Measurements from ENCODE around the gene MAP6D1.
A peak's percentile ranks its signal among the peaks of the same experiment; 100 is the strongest.

The MAP6D1 gene

DNA sequence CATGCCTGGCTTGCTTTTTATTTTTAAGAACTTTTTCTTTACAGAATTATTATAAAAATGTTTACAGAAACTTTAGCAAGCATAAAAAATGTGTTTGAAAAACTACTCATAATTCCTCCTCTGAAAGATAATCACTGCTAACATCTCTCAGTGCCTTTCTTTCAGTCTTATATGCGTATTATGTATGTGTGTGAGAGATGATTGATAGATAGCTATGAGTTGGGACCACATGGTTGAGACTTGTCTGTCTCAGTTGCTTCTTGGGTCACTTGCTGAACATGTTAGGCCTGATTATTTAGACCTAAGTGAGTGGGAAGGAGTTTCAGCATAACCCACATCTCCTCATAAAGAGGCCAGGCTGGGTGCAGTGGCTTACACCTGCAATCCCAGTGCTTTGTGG, 11.1 kb downstream of the MAP6D1 start:
- H3K9me3 Mint-ChIP-seq = no peaks in the 10 kb centered on the region
- H3K27ac Mint-ChIP-seq = peak overlapping the region; percentile 13
- peaks cover 11% of the 10 kb centered on the region for H3K4me1 Mint-ChIP-seq
- H3K4me3 Mint-ChIP-seq = no peak overlapping the region
- H3K27me3 Mint-ChIP-seq = no peaks in the 10 kb centered on the region
- H3K36me3 Mint-ChIP-seq = peaks cover 3% of the 10 kb centered on the region

GRCh38 chr3:183812761-183813445, 12.5 kb downstream of the MAP6D1 start:
- Mint-ChIP-seq H3K27ac (no peak overlapping the region), H3K9me3 (no peaks in the 10 kb centered on the region), H3K27me3 (no peaks in the 10 kb centered on the region), H3K4me3 (no peak overlapping the region), H3K4me1 (peaks cover 11% of the 10 kb centered on the region), H3K36me3 (peaks cover 3% of the 10 kb centered on the region)

- Mint-ChIP-seq H3K4me1 (peaks cover 11% of the 10 kb centered on the region), H3K27me3 (no peaks in the 10 kb centered on the region), H3K4me3 (no peak overlapping the region), H3K9me3 (no peaks in the 10 kb centered on the region), H3K27ac (no peak overlapping the region), H3K36me3 (peaks cover 7% of the 10 kb centered on the region)
Observed at GRCh38 chr3:183811638-183812037, 13.7 kb downstream of the MAP6D1 start.

- Mint-ChIP-seq H3K27ac (peak overlapping the region; percentile 37), H3K27me3 (no peaks in the 10 kb centered on the region), H3K4me1 (peaks cover 8% of the 10 kb centered on the region), H3K9me3 (no peaks in the 10 kb centered on the region), H3K4me3 (no peak overlapping the region), H3K36me3 (peaks cover 6% of the 10 kb centered on the region)
Observed at GRCh38 chr3:183810643-183811594, 14.5 kb downstream of the MAP6D1 start.

GRCh38 chr3:183809270-183809669, 16.1 kb downstream of the MAP6D1 start:
- H3K4me3 Mint-ChIP-seq = no peak overlapping the region
- no peak overlapping the region for H3K27ac Mint-ChIP-seq
- no peaks in the 10 kb centered on the region for H3K9me3 Mint-ChIP-seq
- H3K4me1 Mint-ChIP-seq = no peaks in the 10 kb centered on the region
- H3K27me3 Mint-ChIP-seq = no peaks in the 10 kb centered on the region
- H3K36me3 Mint-ChIP-seq = peaks cover 6% of the 10 kb centered on the region

- peaks cover 6% of the 10 kb centered on the region for H3K36me3 Mint-ChIP-seq
- H3K27ac Mint-ChIP-seq = no peak overlapping the region
- no peaks in the 10 kb centered on the region for H3K4me1 Mint-ChIP-seq
- H3K9me3 Mint-ChIP-seq = no peaks in the 10 kb centered on the region
- no peak overlapping the region for H3K4me3 Mint-ChIP-seq
- no peaks in the 10 kb centered on the region for H3K27me3 Mint-ChIP-seq
Observed at GRCh38 chr3:183808355-183808754, 17.0 kb downstream of the MAP6D1 start.

- no peaks in the 10 kb centered on the region for H3K4me1 Mint-ChIP-seq
- H3K9me3 Mint-ChIP-seq = no peaks in the 10 kb centered on the region
- H3K27ac Mint-ChIP-seq = no peak overlapping the region
- H3K4me3 Mint-ChIP-seq = no peak overlapping the region
- H3K36me3 Mint-ChIP-seq = peaks cover 6% of the 10 kb centered on the region
- no peaks in the 10 kb centered on the region for H3K27me3 Mint-ChIP-seq
Observed at GRCh38 chr3:183807881-183808280, 17.5 kb downstream of the MAP6D1 start.

- Mint-ChIP-seq H3K9me3 (no peaks in the 10 kb centered on the region), H3K4me3 (no peak overlapping the region), H3K27me3 (no peaks in the 10 kb centered on the region), H3K4me1 (no peaks in the 10 kb centered on the region), H3K36me3 (peaks cover 6% of the 10 kb centered on the region), H3K27ac (no peak overlapping the region)
Observed at GRCh38 chr3:183807209-183807728, 18.1 kb downstream of the MAP6D1 start.

- no peaks in the 10 kb centered on the region for H3K4me1 Mint-ChIP-seq
- H3K27me3 Mint-ChIP-seq = no peaks in the 10 kb centered on the region
- peaks cover 19% of the 10 kb centered on the region for H3K36me3 Mint-ChIP-seq
- no peak overlapping the region for H3K4me3 Mint-ChIP-seq
- H3K9me3 Mint-ChIP-seq = no peaks in the 10 kb centered on the region
- H3K27ac Mint-ChIP-seq = no peak overlapping the region
Observed at GRCh38 chr3:183802989-183803388, 22.4 kb downstream of the MAP6D1 start.

GRCh38 chr3:183801601-183802000, 23.8 kb downstream of the MAP6D1 start:
- Mint-ChIP-seq H3K27ac (no peak overlapping the region), H3K9me3 (no peaks in the 10 kb centered on the region), H3K4me3 (no peak overlapping the region), H3K27me3 (no peaks in the 10 kb centered on the region), H3K36me3 (peaks cover 15% of the 10 kb centered on the region), H3K4me1 (no peaks in the 10 kb centered on the region)

DNA sequence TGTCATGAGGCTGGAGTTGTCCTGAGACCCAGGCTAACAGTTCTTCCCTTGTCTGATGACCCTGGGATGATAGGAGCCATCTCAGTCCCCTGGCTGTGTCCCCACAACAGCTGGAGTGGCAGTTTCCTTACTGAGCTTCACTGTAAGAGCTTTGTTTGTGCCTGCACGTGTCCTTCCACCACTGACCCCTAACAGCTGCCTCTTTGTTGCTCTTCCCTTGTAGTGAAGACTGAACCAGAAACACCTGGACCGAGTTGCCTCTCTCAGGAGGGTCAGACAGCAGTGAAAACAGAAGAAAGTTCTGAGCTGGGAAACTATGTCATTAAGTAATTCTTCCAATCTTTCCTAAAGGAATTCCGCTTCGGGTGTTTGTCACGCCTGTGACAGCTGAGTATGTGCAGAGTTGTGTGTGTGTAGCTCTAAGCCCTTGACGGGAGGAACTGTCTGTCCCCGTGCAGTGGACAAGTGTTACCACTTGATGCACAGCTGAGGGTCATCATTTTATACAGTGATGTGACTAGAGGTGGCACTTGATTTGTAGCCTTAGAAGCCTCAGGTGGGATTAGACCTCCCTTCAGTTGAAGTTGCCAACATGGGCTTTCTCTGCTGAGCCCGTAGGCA, 25.0 kb downstream of the MAP6D1 start:
- Mint-ChIP-seq H3K36me3 (peaks cover 16% of the 10 kb centered on the region), H3K27me3 (no peaks in the 10 kb centered on the region), H3K27ac (no peak overlapping the region), H3K4me3 (no peak overlapping the region), H3K9me3 (no peaks in the 10 kb centered on the region), H3K4me1 (no peaks in the 10 kb centered on the region)

- no peaks in the 10 kb centered on the region for H3K9me3 Mint-ChIP-seq
Observed at GRCh38 chr3:183799461-183799860, 25.9 kb downstream of the MAP6D1 start.

GRCh38 chr3:183797996-183798395, 27.4 kb downstream of the MAP6D1 start:
- no peak overlapping the region for H3K27ac Mint-ChIP-seq
- H3K27me3 Mint-ChIP-seq = no peaks in the 10 kb centered on the region
- H3K4me3 Mint-ChIP-seq = no peak overlapping the region
- H3K4me1 Mint-ChIP-seq = no peaks in the 10 kb centered on the region
- no peaks in the 10 kb centered on the region for H3K9me3 Mint-ChIP-seq
- peaks cover 20% of the 10 kb centered on the region for H3K36me3 Mint-ChIP-seq

More at GRCh38 chr3:183799461-183799860, 25.9 kb downstream of the MAP6D1 start:
- no peaks in the 10 kb centered on the region for H3K4me1 Mint-ChIP-seq
- no peak overlapping the region for H3K27ac Mint-ChIP-seq
- H3K36me3 Mint-ChIP-seq = peaks cover 16% of the 10 kb centered on the region
- H3K4me3 Mint-ChIP-seq = no peak overlapping the region
- no peaks in the 10 kb centered on the region for H3K27me3 Mint-ChIP-seq

GRCh38 chr3:183796372-183796771, 29.0 kb downstream of the MAP6D1 start:
- Mint-ChIP-seq H3K4me3 (no peak overlapping the region), H3K27ac (no peak overlapping the region)

DNA sequence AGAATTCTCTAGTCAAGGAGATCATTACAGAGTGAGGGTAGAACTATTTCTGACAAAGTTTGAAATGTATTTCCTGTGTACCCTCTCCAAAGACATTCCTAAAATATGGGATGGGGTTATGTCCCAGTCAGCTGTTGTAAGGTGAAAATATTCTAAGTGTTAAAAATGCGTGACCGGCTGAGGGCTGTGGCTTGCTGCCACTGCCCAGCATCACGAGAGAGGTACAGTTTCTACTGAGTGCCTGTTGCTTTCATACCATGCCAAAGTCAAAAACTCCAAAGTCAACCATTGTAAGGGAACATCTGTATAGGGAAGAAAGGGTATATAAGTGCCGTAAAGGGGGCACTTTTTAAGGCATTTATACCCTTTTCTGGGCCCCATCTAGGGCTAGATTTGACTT, 30.9 kb downstream of the MAP6D1 start:
- no peaks in the 10 kb centered on the region for H3K9me3 Mint-ChIP-seq
- no peak overlapping the region for H3K4me3 Mint-ChIP-seq
- no peaks in the 10 kb centered on the region for H3K27me3 Mint-ChIP-seq
- H3K36me3 Mint-ChIP-seq = peaks cover 15% of the 10 kb centered on the region
- no peaks in the 10 kb centered on the region for H3K4me1 Mint-ChIP-seq
- H3K27ac Mint-ChIP-seq = no peak overlapping the region

More at GRCh38 chr3:183796372-183796771, 29.0 kb downstream of the MAP6D1 start:
- Mint-ChIP-seq H3K4me1 (no peaks in the 10 kb centered on the region), H3K27me3 (no peaks in the 10 kb centered on the region), H3K36me3 (peaks cover 20% of the 10 kb centered on the region), H3K9me3 (no peaks in the 10 kb centered on the region)
